AG04450 (cell line): ENCODE results near the gene DSN1. TPM values are rescaled to one million over a fixed set of nuclear protein-coding genes. Genes with fewer than 3 reads are reported as not detected.

Source experiments
- CTCF ChIA-PET: fragments of 300-600, 350-600 bp; formaldehyde crosslinking; extraction: SDS; loops from one replicate; lab custom pipeline; 2022; ENCODE audit warnings: antibody characterized with exemption, inconsistent platforms; lab: Charles Lee
- POLR2A ChIA-PET: fragments of 350-600 bp; formaldehyde crosslinking; extraction: SDS; loops from one replicate; lab custom pipeline; 2021; ENCODE audit warnings: antibody characterized with exemption, inconsistent platforms; lab: Yijun Ruan, JAX
- DNase-seq: peaks from one replicate; pipeline ENCODE4 v3.0.0-alpha.2; 2011; ENCODE audit warnings: low read depth, low spot score
- H3K27ac ChIP-seq: one replicate; pipeline ENCODE4 v1.5.1; 2012; ENCODE audit warnings: low read depth, low read length, control low read depth
- H3K27me3 ChIP-seq: one replicate; pipeline ENCODE4 v1.6.0; 2012; ENCODE audit warnings: low read length; ENCODE audit not compliant: control insufficient read depth, insufficient read depth
- H3K4me3 ChIP-seq: 2 replicates; pipeline ENCODE4 v1.5.1; 2011; ENCODE audit warnings: mild to moderate bottlenecking, low read depth, low read length, control low read depth
- H3K9me3 ChIP-seq: 2 replicates; pipeline ENCODE4 v1.5.1; 2012; ENCODE audit warnings: low read length; ENCODE audit not compliant: control insufficient read depth, insufficient read depth
- polyA plus RNA-seq: library from polyadenylated mRNA; depleted of rRNA; stranded (reverse); fragments of >200 nt; gene quantifications from 2 replicates; pipeline ENCODE4 v1.2.3, GENCODE V29; 2011
- TF ChIP-seq, protein P1 (sequence below): IDR thresholded peaks from 2 replicates; pipeline ENCODE4 v1.5.1; 2011; ENCODE audit warnings: low read depth, low read length, control low read depth, inconsistent platforms

Gene DSN1
- polyA plus RNA-seq, 1 experiment, result 8.7 TPM

DNA sequence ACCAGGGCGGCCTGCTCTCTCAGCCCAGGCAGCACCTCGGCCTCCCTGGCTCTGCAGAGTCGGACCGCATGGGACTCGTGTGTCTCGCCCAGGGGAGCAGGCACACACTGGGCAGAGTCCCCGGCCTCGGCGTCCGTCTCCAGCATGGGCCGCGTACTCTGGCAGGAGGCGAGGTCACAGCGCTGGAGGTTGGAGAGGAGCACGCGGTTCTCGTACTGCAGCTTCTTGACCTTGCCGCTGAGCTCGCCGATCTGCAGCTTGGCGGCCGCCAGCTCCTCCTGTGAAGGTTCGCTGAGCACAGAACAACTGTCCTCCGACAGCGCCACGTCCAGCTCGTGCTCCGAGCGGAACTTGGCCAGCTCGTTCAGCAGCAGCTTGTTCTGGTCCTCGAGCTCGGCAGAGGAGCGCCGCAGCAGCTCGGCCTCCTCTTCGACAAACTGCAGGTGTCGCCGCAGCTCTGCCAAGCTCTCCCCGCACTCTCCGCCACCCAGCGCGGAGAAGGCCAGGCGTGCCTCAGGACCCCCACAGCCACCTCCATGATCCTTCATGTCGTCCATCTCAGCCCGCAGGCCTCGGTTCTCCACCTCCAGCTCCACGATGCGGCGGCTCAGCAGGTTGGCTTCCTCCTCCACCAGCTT lies 42.0 kb upstream of the DSN1 start:
- Histone ChIP-seq H3K27me3 (no peaks in the 10 kb centered on the region), H3K4me3 (no peak overlapping the region), H3K27ac (no peak overlapping the region), H3K9me3 (no peaks in the 10 kb centered on the region; the same call in 1 of the 2 replicates)
- CTCF ChIA-PET, result interaction anchor here (1.0 kb wide), 1 partner anchor 132 kb away, joined by 3 read pairs; no protein-coding TSS in a partner anchor
- POLR2A ChIA-PET, result interaction anchor here (0.5 to 0.7 kb wide), 3 partner anchors 18 to 1726 kb away, joined by 3 to 8 read pairs (median 4); no protein-coding TSS in a partner anchor
- DNase-seq, result no peak
- TF ChIP-seq, protein P1, sequence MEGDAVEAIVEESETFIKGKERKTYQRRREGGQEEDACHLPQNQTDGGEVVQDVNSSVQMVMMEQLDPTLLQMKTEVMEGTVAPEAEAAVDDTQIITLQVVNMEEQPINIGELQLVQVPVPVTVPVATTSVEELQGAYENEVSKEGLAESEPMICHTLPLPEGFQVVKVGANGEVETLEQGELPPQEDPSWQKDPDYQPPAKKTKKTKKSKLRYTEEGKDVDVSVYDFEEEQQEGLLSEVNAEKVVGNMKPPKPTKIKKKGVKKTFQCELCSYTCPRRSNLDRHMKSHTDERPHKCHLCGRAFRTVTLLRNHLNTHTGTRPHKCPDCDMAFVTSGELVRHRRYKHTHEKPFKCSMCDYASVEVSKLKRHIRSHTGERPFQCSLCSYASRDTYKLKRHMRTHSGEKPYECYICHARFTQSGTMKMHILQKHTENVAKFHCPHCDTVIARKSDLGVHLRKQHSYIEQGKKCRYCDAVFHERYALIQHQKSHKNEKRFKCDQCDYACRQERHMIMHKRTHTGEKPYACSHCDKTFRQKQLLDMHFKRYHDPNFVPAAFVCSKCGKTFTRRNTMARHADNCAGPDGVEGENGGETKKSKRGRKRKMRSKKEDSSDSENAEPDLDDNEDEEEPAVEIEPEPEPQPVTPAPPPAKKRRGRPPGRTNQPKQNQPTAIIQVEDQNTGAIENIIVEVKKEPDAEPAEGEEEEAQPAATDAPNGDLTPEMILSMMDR, result no peak

GRCh38 chr20:36812594-36813463 lies 39.3 kb upstream of the DSN1 start:
- Histone ChIP-seq H3K9me3 (no peaks in the 10 kb centered on the region; the same call in 1 of the 2 replicates), H3K4me3 (no peak overlapping the region), H3K27ac (no peak overlapping the region), H3K27me3 (no peaks in the 10 kb centered on the region)
- ChIA-PET POLR2A (interaction anchor here (0.6 kb wide), 1 partner anchor 211 kb away, joined by 3 read pairs; no protein-coding TSS in a partner anchor), CTCF (interaction anchor here (1.1 kb wide), 1 partner anchor 39 kb away, joined by 4 read pairs; the partner anchor contains the start of gene DSN1)
- TF ChIP-seq, protein P1, result no peak
- no peak for DNase-seq

DNA sequence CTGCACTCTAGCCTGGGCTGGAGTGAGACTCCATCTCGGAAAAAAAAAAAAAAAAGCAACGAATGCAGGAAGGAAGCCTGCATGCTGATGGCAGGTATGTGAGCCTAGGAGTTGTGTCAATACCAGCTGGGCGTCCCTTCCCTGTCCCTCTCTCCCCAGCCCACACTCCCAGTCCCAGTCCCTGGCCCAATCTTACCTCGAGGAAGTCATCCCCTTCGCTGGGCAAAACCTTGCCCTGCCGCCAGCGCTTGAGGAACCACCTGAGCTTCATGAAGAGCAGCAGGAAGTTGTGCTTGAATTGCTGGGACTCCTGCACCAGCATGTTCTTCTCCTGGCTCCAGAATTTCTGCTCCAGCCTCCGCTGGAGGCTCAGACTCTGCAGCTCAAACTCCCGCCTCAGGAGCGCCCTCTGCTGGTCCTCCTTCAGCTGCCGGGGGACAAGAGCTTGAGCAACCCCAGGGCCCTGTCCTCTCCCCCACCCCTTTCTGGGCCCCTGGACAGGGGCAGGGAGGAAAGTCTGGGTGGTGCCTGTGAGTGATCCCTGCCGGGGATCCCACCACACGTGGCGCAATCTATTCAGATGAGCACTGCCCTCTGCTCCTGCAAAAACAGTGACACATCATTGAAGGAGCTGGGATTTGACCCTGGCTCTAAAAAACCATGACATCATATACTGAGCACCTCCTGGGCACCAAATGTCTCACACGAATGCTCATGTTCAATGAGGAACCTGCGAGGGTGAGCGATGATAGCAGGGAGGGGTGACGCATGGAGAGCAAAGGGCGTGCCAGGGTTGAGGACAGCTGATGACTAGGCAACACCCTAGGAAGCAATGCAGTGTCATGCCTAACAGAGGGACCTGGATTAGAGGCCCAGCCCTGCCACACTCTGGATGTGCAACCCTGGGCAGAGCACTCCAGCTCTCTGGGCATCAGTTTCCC lies 35.0 kb upstream of the DSN1 start:
- no peak overlapping the region for H3K4me3 ChIP-seq
- H3K27me3 ChIP-seq, result no peaks in the 10 kb centered on the region
- no peaks in the 10 kb centered on the region; the same call in 1 of the 2 replicates for H3K9me3 ChIP-seq
- peak overlapping the region; percentile 52 for H3K27ac ChIP-seq
- ChIA-PET POLR2A (interaction anchor here (0.7 to 1.5 kb wide), 4 partner anchors 11 to 55 kb away, joined by 4 to 6 read pairs (median 6); partner anchors contain the start of gene DSN1), CTCF (interaction anchor here (0.5 to 2.4 kb wide), 32 partner anchors 8 to 231 kb away, joined by 3 to 16 read pairs (median 5); a partner anchor contains a TSS)
- DNase-seq, result peak; percentile 38
- TF ChIP-seq, protein P1, result peak; percentile 73

DNA sequence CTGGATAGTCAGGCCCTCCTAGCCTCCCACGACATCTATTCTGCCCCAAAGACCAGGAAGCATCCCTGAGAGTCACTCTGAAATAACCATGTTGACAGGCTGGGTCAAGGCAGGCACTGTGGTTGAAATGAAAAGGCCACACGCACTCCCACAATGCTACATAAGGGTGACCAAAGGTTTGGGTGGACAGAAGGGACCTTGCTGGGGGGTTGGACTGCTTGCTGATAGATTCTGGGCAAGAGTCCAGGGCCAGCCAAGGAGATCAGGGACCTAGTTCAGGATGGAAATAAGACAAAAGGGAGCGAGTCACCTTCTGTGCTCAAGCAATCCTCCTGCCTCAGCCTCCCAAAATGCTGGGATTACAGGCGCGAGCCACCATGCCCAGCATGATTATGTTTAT lies 32.5 kb upstream of the DSN1 start:
- TF ChIP-seq, protein P1, result no peak
- Histone ChIP-seq H3K4me3 (no peak overlapping the region), H3K9me3 (peaks cover 4% of the 10 kb centered on the region; the same call in 1 of the 2 replicates), H3K27ac (no peak overlapping the region), H3K27me3 (no peaks in the 10 kb centered on the region)
- no peak for DNase-seq
- CTCF ChIA-PET, result no interaction called here
- POLR2A ChIA-PET, result no interaction called here
